GM12875 (cell line): ENCODE measurements around the gene WWTR1.

ENCODE experiments used
- H3K4me3 ChIP-seq: one replicate; pipeline ENCODE4 v1.5.1; 2011; ENCODE audit warnings: low read depth, low read length, control low read depth
- CTCF ChIP-seq: IDR thresholded peaks from 2 replicates; pipeline ENCODE4 v1.5.1; 2011; ENCODE audit warnings: low read depth, mild to moderate bottlenecking, control low read depth, inconsistent platforms, low read length, moderate library complexity, borderline replicate concordance; ENCODE audit not compliant: insufficient read depth

Gene WWTR1

DNA sequence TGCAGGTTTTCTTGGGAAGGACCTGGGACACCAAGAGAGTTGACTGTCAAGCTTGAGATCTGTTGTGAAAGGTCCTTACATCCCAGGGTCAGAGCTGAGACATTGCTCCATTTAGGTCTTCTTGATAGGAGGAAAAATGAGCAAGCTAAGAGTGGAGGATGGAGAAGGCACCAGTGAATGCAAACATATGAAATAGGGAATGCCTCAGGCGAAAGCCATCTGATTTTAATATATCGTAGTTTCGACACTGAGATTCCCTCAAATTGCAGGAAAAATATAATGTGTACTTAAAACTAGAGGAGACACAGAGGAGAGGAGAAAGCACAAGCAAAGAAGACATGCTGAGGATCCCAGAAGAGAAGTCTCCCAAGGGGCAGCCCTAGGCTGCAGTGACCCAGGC is 97.8 kb downstream of the WWTR1 start:
- TF ChIP-seq CTCF: no peak
- H3K4me3 ChIP-seq: no peak overlapping the region

- TF ChIP-seq CTCF: no peak
- H3K4me3 ChIP-seq: no peak overlapping the region
Measured at GRCh38 chr3:149559525-149559924, 98.3 kb downstream of the WWTR1 start.

DNA sequence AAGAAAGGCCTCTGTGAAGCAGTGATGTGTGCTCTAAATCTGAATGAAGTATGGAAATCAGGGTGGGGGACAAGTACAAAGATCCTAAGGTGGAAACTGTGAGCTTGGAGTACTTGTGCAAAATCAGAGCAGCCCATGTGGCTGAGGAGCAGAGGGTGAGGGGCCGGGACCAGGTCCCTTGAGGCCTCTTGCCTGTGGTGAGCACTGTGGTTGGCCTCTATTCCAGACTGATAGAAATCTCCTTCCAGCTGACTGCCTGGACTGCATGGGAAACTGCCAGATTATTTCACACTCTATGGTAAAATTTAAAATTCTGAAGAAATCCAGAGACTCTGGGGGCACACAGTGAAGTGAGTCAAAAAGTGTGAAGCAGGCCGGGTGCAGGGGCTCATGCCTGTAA is 101.9 kb downstream of the WWTR1 start:
- TF ChIP-seq CTCF: no peak

DNA sequence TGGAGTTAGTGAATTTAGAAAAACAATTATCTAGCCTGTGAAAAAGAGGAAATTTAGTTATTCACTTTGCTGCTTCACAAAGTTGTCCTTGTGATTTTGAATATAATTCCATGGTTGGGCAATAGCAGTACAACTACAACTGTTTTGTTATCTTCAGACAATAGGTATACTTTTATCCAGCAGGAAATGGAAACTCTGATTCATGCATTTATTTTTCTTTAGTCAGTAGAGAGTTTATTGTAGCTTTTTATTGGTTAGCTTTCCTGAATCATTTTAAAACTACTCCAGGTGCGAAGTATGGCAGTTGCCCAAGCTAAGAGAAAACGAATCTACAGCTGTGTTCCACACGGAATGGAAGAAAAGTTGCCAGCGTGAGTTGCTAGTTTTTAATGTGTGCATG is 103.0 kb downstream of the WWTR1 start:
- no peak overlapping the region for H3K4me3 ChIP-seq

More for the DNA sequence above, 101.9 kb downstream of the WWTR1 start:
- no peak overlapping the region for H3K4me3 ChIP-seq

GRCh38 chr3:149553781-149554451 is 103.9 kb downstream of the WWTR1 start:
- no peak overlapping the region for H3K4me3 ChIP-seq
- TF ChIP-seq CTCF: no peak

More for the DNA sequence above, 103.0 kb downstream of the WWTR1 start:
- no peak for TF ChIP-seq CTCF

GRCh38 chr3:149552700-149553099 is 105.1 kb downstream of the WWTR1 start:
- H3K4me3 ChIP-seq: no peak overlapping the region
- no peak for TF ChIP-seq CTCF

DNA sequence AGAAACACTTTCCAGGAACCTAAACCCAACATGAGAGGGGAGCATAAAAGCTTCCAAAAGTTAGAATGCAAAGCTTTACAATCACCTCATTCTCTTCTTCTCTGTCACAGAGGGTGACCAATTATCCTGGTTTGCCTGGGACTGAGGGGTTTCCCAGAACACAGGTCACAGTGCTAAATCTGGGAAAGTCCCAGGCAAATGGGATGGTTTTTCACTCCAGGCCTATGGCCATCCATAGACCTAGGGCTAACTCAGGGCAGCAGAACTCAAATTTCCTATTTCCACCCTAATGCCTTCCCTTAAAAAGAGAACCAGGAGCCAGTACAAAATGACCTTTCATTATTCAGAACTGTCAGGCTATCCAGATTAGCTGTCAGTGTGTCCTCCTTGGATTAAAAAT is 106.3 kb downstream of the WWTR1 start:
- no peak for TF ChIP-seq CTCF
- no peak overlapping the region for H3K4me3 ChIP-seq
